IMR-90 (cell line): ENCODE data around the gene CFAP73. TPM values are rescaled to one million over a fixed set of nuclear protein-coding genes. Genes with fewer than 3 reads are reported as not detected.
A peak's percentile ranks its signal among the peaks of the same experiment; 100 is the strongest.

ENCODE experiments used
- ATAC-seq: fragments of 200-7000 bp; cut with Tn5 transposase; 2 replicates; pipeline ENCODE4 v1.9.1; 2020; ENCODE audit warnings: low read depth, mild to moderate bottlenecking, moderate library complexity
- BruUV-seq: library from RNA; stranded (reverse); fragments of 400-500 nt; replicated peaks from 2 replicates; lab custom pipeline; 2021; lab: Mats Ljungman, UMichigan
- CTCF ChIA-PET: fragments of 300-600 bp; formaldehyde crosslinking; extraction: SDS; loops from one replicate; lab custom pipeline; 2021; ENCODE audit warnings: antibody characterized with exemption; lab: Yijun Ruan, JAX
- POLR2A ChIA-PET: fragments of 300-600 bp; sonication (Branson Sonifier 250); formaldehyde crosslinking; loops from one replicate; lab custom pipeline; 2022; ENCODE audit warnings: antibody characterized with exemption; ENCODE audit not compliant: unreplicated experiment; lab: Charles Lee
- DNase-seq: peaks from one replicate; pipeline ENCODE4 v3.0.0; 2013
- H2AFZ ChIP-seq: replicated peaks from 2 replicates; pipeline ENCODE3; 2013; ENCODE audit warnings: low read length, mild to moderate bottlenecking; ENCODE audit not compliant: poor library complexity
- H2AK5ac ChIP-seq: 2 replicates; pipeline ENCODE4 v1.6.1; 2013; ENCODE audit warnings: low read depth, low read length, inconsistent platforms
- H2AK9ac ChIP-seq: replicated peaks from 2 replicates; pipeline ENCODE3; 2013; ENCODE audit warnings: mild to moderate bottlenecking, low read depth, low read length, moderate library complexity; ENCODE audit not compliant: poor library complexity
- H2BK120ac ChIP-seq: 2 replicates; pipeline ENCODE4 v1.6.1; 2013; ENCODE audit warnings: low read depth, low read length, inconsistent platforms
- H2BK15ac ChIP-seq: 3 replicates; pipeline ENCODE4 v1.6.1; 2013; ENCODE audit warnings: low read depth, low read length, inconsistent platforms
- H2BK20ac ChIP-seq: 2 replicates; pipeline ENCODE4 v1.6.1; 2013; ENCODE audit warnings: low read depth, mild to moderate bottlenecking, inconsistent platforms, low read length, moderate library complexity
- H2BK5ac ChIP-seq: 2 replicates; pipeline ENCODE4 v1.6.1; 2013; ENCODE audit warnings: mild to moderate bottlenecking, low read depth, low read length, inconsistent platforms; ENCODE audit not compliant: poor library complexity, severe bottlenecking
- H3K14ac ChIP-seq: replicated peaks from 2 replicates; pipeline ENCODE4 v1.6.1; 2013; ENCODE audit warnings: low read depth, low read length, inconsistent platforms
- H3K18ac ChIP-seq: 2 replicates; pipeline ENCODE4 v1.6.1; 2013; ENCODE audit warnings: low read depth, low read length, control low read depth
- H3K23ac ChIP-seq: 2 replicates; pipeline ENCODE4 v1.6.1; 2013; ENCODE audit warnings: low read depth, low read length, inconsistent platforms
- H3K27ac ChIP-seq: 2 replicates; pipeline ENCODE4 v1.5.1; 2013; ENCODE audit warnings: mild to moderate bottlenecking, control low read depth, low read length; ENCODE audit not compliant: insufficient read depth
- H3K27me3 ChIP-seq: 2 replicates; pipeline ENCODE4 v1.6.1; 2013; ENCODE audit warnings: low read length; ENCODE audit not compliant: control insufficient read depth, insufficient read depth
- H3K36me3 ChIP-seq: 2 replicates; pipeline ENCODE4 v1.6.1; 2013; ENCODE audit warnings: low read length, mixed read lengths; ENCODE audit not compliant: control insufficient read depth, insufficient read depth
- H3K4ac ChIP-seq: 2 replicates; pipeline ENCODE4 v1.6.1; 2013; ENCODE audit warnings: low read depth, low read length, inconsistent platforms
- H3K4me1 ChIP-seq: 2 replicates; pipeline ENCODE4 v1.6.1; 2013; ENCODE audit warnings: low read length, mixed read lengths; ENCODE audit not compliant: control insufficient read depth, insufficient read depth
- H3K4me2 ChIP-seq: 2 replicates; pipeline ENCODE4 v1.6.1; 2013; ENCODE audit warnings: low read depth, mild to moderate bottlenecking, control low read depth, low read length, moderate library complexity
- H3K4me3 ChIP-seq: 2 replicates; pipeline ENCODE4 v1.5.1; 2013; ENCODE audit warnings: low read depth, mild to moderate bottlenecking, control low read depth, low read length, moderate library complexity; ENCODE audit not compliant: insufficient read depth
- H3K56ac ChIP-seq: 2 replicates; pipeline ENCODE4 v1.6.1; 2013; ENCODE audit warnings: low read length, inconsistent platforms; ENCODE audit not compliant: insufficient read depth; ENCODE audit errors: extremely low read depth
- H3K79me1 ChIP-seq, 2 experiments: 2 replicates each; pipeline ENCODE4 v1.6.1; 2013; ENCODE audit warnings: low read length in 2 of 2, inconsistent platforms in 1 of 2, low read depth in 1 of 2
- H3K9ac ChIP-seq: 2 replicates; pipeline ENCODE4 v1.6.1; 2013; ENCODE audit warnings: low read depth, low read length, control low read depth
- H3K9me1 ChIP-seq: 2 replicates; pipeline ENCODE4 v1.6.1; 2013; ENCODE audit warnings: low read length, inconsistent platforms; ENCODE audit not compliant: insufficient read depth
- H3K9me3 ChIP-seq: 2 replicates; pipeline ENCODE4 v1.6.1; 2013; ENCODE audit warnings: low read length; ENCODE audit not compliant: control insufficient read depth, insufficient read depth
- H4K20me1 ChIP-seq: 2 replicates; pipeline ENCODE4 v1.6.1; 2013; ENCODE audit warnings: low read length, inconsistent platforms; ENCODE audit not compliant: insufficient read depth
- H4K5ac ChIP-seq: 2 replicates; pipeline ENCODE4 v1.6.1; 2013; ENCODE audit warnings: mild to moderate bottlenecking, low read depth, low read length, control low read depth
- H4K8ac ChIP-seq, 2 experiments: 2 replicates each; pipeline ENCODE4 v1.6.1; 2013; ENCODE audit warnings: low read depth in 2 of 2, low read length in 2 of 2, control low read depth in 1 of 2, inconsistent platforms in 1 of 2
- H4K91ac ChIP-seq: 2 replicates; pipeline ENCODE4 v1.6.1; 2013; ENCODE audit warnings: low read depth, low read length, inconsistent platforms; ENCODE audit not compliant: insufficient read depth
- MAZ ChIP-seq: IDR thresholded peaks from 2 replicates; pipeline ENCODE4 v1.6.1; 2012; ENCODE audit warnings: low read depth, mild to moderate bottlenecking, low read length, improper control_type of control experiment, moderate library complexity, borderline replicate concordance
- RAD21 ChIP-seq: IDR thresholded peaks from 2 replicates; pipeline ENCODE4 v1.6.1; 2012; ENCODE audit warnings: low read length, improper control_type of control experiment
- SMC3 ChIP-seq: fragments of 150-350 bp; IDR thresholded peaks from 2 replicates; pipeline ENCODE4 v1.6.1; 2016; ENCODE audit warnings: low read depth, mild to moderate bottlenecking, antibody characterized with exemption, low read length, moderate library complexity
- USF2 ChIP-seq: fragments of 150-350 bp; IDR thresholded peaks from 2 replicates; pipeline ENCODE4 v1.6.1; 2017; ENCODE audit warnings: mild to moderate bottlenecking, antibody characterized with exemption, low read length, low read depth
- WGBS, 2 experiments: methylation state at CpG; one replicate each; pipeline versions ENCODE4 v1.1.5 to v1.1.7; 2013; ENCODE audit warnings: missing lambda C conversion rate in 2 of 2; ENCODE audit not compliant: insufficient read length in 1 of 2; ENCODE audit errors: extremely low coverage in 2 of 2; 5-methylcytosine and 5-hydroxymethylcytosine counted together
- dilution Hi-C: fragments of 300-500 bp; cut with HindIII; formaldehyde crosslinking; loops from one replicate; pipeline ENCODE4 v1.14.3; 2018; ENCODE audit warnings: low sequenced_read_pairs; ENCODE audit not compliant: unreplicated experiment
- in situ Hi-C: fragments of 300-500 bp; cut with MboI; formaldehyde crosslinking; loops from 3 replicates; pipeline ENCODE4 v1.14.3; 2019; ENCODE audit warnings: low sequenced_read_pairs, inconsistent platforms, mixed read lengths
- intact Hi-C: fragments of 100-400 bp; cut with micrococcal nuclease; formaldehyde crosslinking; loops from 2 replicates; pipeline ENCODE4 v1.10.0; 2022
- polyA plus RNA-seq, 3 experiments: library from polyadenylated mRNA; depleted of rRNA; stranded (reverse); fragments of >200 nt; gene quantifications; 2 replicates each; pipeline ENCODE4 v1.2.3, GENCODE V29; 2012; ENCODE audit warnings: low replicate concordance in 1 of 3
- total RNA-seq: library from RNA; depleted of rRNA; stranded (reverse); fragments of >200 nt; gene quantifications from 2 replicates; pipeline ENCODE4 v1.2.3, GENCODE V29; 2012
- TF ChIP-seq, protein P1 (sequence below): conservative IDR thresholded peaks from 2 replicates; pipeline ENCODE4 v1.5.1; 2012; ENCODE audit warnings: mild to moderate bottlenecking, low read depth, low read length, improper control_type of control experiment

Gene CFAP73
- total and polyA plus RNA-seq, 2 of the 4 experiments (the other 2 are of a cell fraction), result not detected

DNA sequence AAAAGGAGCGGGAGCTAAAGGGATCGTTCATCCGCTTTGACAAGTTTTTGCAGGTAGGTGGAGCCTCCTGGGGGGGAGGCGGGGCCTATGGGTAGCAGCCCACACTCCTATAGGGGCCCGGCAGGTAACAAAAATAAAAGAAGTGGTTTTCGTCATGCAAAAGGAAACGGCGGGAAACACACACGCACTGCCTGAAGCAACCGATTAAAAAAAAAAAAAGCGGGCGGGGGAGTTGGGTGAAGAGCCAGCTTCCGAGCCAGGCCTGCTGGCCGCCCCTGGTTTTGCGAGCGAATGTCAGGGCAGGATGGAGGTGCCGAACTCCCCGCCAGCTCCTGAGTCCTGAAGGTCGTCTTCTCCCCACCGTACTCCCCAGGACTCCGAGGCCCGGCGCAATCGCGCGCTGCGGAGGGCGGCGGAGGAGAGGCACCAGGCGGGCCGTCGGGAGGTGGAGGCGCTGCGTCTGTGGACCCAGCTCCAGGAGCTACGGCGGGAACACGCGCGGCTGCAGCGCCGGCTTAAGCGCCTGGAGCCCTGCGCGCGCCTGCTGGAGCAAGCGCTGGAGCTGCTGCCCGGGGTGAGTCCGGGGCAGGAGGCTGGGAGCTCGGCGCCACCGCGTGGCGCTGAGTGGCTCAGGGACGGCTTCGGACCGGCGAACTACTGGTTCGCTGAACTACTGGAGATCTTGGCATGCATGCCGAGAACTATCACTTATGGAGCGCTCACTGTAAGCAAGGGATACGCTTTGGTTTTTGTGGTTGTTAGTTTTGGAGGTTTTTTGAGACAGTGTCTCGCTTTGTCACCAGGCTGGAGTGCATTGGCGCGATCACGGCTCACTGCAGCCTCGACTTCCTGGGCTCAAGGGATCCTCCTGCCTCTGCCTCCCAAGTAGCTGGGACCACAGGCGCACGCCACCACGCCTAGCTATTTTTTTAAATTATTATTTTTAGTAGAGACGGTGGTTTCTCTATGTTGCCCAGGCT is 3.6 kb downstream of the CFAP73 start:
- no peak overlapping the region for H4K91ac ChIP-seq
- H3K4me1 ChIP-seq, result peaks cover 2% of the 10 kb centered on the region; the same call in 1 of the 2 replicates
- no peak overlapping the region for H3K27ac ChIP-seq
- no peaks in the 10 kb centered on the region for H4K20me1 ChIP-seq
- no peak overlapping the region for H4K5ac ChIP-seq
- peaks cover 4% of the 10 kb centered on the region; the same call in 1 of the 2 replicates for H3K36me3 ChIP-seq
- TF ChIP-seq, protein P1, sequence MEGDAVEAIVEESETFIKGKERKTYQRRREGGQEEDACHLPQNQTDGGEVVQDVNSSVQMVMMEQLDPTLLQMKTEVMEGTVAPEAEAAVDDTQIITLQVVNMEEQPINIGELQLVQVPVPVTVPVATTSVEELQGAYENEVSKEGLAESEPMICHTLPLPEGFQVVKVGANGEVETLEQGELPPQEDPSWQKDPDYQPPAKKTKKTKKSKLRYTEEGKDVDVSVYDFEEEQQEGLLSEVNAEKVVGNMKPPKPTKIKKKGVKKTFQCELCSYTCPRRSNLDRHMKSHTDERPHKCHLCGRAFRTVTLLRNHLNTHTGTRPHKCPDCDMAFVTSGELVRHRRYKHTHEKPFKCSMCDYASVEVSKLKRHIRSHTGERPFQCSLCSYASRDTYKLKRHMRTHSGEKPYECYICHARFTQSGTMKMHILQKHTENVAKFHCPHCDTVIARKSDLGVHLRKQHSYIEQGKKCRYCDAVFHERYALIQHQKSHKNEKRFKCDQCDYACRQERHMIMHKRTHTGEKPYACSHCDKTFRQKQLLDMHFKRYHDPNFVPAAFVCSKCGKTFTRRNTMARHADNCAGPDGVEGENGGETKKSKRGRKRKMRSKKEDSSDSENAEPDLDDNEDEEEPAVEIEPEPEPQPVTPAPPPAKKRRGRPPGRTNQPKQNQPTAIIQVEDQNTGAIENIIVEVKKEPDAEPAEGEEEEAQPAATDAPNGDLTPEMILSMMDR, result peak; percentile 48
- no peak for TF ChIP-seq MAZ
- TF ChIP-seq RAD21, result peak; percentile 47
- no peak for TF ChIP-seq USF2
- TF ChIP-seq SMC3, result peak; percentile 42
- WGBS, 2 experiments, result 2% methylated on average over 38 of the region's 70 CpGs; no CpG with 5 or more reads in 1 of the 2 experiments
- H2AK9ac ChIP-seq, result peak overlapping the region; percentile 28
- no peak overlapping the region for H3K4ac ChIP-seq
- H3K4me2 ChIP-seq, result peak overlapping the region; percentile 69
- no peaks in the 10 kb centered on the region for H3K9me3 ChIP-seq
- intact Hi-C loops, result loop anchor here (1.0 to 5.0 kb wide), 2 partner anchors 105 to 161 kb away; no protein-coding TSS in a partner anchor
- no peak overlapping the region for H3K9ac ChIP-seq
- H3K56ac ChIP-seq, result no peak overlapping the region
- in situ Hi-C loops, result no loop called here
- no peaks in the 10 kb centered on the region for H3K9me1 ChIP-seq
- CTCF ChIA-PET, result interaction anchor here (1.1 to 1.5 kb wide), 5 partner anchors 12 to 161 kb away, joined by 3 to 8 read pairs (median 4); no protein-coding TSS in a partner anchor
- no peak overlapping the region for H3K4me3 ChIP-seq
- BruUV-seq, result no TSS peak
- no peak overlapping the region for H2AK5ac ChIP-seq
- H2BK20ac ChIP-seq, result no peak overlapping the region
- H2AFZ ChIP-seq, result peak overlapping the region; percentile 91
- ATAC-seq, result peak; percentile 82
- H2BK120ac ChIP-seq, result no peak overlapping the region
- H3K79me1 ChIP-seq, result no peaks in the 10 kb centered on the region
- H3K18ac ChIP-seq, result no peak overlapping the region
- peak; percentile 65 for DNase-seq
- H3K27me3 ChIP-seq, result peaks cover 46% of the 10 kb centered on the region
- H3K14ac ChIP-seq, result no peak overlapping the region
- dilution Hi-C loops, result no loop called here
- H4K8ac ChIP-seq, result no peak overlapping the region
- H2BK15ac ChIP-seq, result no peak overlapping the region
- POLR2A ChIA-PET, result no interaction called here
- no peak overlapping the region for H3K23ac ChIP-seq
- H2BK5ac ChIP-seq, result no peak overlapping the region
